Measurements from ENCODE around the gene ZBTB17. TPM values are rescaled to one million over a fixed set of nuclear protein-coding genes. Genes with fewer than 3 reads are reported as not detected.

The ZBTB17 gene
- total and polyA plus RNA-seq, 2 of the 8 experiments (the other 6 are each of a cell fraction or from before 2014, with no cell fraction given): 24.7 to 36.2 TPM

GRCh38 chr1:16017461-16018303 lies 41.8 kb upstream of the ZBTB17 start, which contains the start of gene HSPB7 (continued):
- TF ChIP-seq SRF (IDR thresholded peaks at IDR 0.05; ENCODE audit: low read depth, low read length) (no peak), CHD2 (IDR thresholded peaks at IDR 0.05; ENCODE audit: low read length) (no peak)

Measured in H1 (cell line).